ENCODE measurements around the gene ABLIM1. TPM values are rescaled to one million over a fixed set of nuclear protein-coding genes. Genes with fewer than 3 reads are reported as not detected.

ABLIM1 gene
- total RNA-seq, 1 donor, result 52.5 TPM

Small RNA genes lying within 50 kb of the gene (small RNA-seq; reads per million reads assigned to genes)
- gene RN7SL384P, result not detected

Other genes with a start within 250 kb of the ABLIM1 start
- gene FHIP2A, start 163.5 kb upstream of the ABLIM1 start, total RNA-seq, result 14.8 TPM